SK-N-SH (cell line): ENCODE measurements around the gene DVL2. TPM values are rescaled to one million over a fixed set of nuclear protein-coding genes. Genes with fewer than 3 reads are reported as not detected.

Source experiments
- CTCF ChIA-PET: fragments of 300-600, 350-600 bp; formaldehyde crosslinking; extraction: SDS; loops from one replicate; lab custom pipeline; 2021; lab: Yijun Ruan, JAX
- POLR2A ChIA-PET: fragments of 350-600 bp; sonication (Branson Sonifier 250); formaldehyde crosslinking; extraction: SDS; loops from one replicate; lab custom pipeline; 2020; ENCODE audit warnings: antibody characterized with exemption, inconsistent platforms; lab: Yijun Ruan, JAX
- DNase-seq: peaks from one replicate; pipeline ENCODE4 v3.0.0; 2012
- H2AFZ ChIP-seq: fragments of 200-600 bp; sonication (generic); 2 replicates; pipeline ENCODE4 v1.8.1; 2016; ENCODE audit warnings: antibody characterized with exemption, mild to moderate bottlenecking, low read depth
- H3F3A ChIP-seq: fragments of 200-600 bp; sonication (generic); replicated peaks from 2 replicates; pipeline ENCODE3; 2016; ENCODE audit warnings: antibody characterized with exemption, mild to moderate bottlenecking; ENCODE audit not compliant: insufficient read depth
- H3K27ac ChIP-seq, 2 experiments: fragments of 200-500 bp in 1 of 2; fragments of 200-600 bp in 1 of 2; sonication (Bioruptor generic) in 1 of 2; sonication (generic), shearing (Covaris generic) in 1 of 2; 2 replicates each; pipeline versions ENCODE4 v1.5.1 to v1.6.1; 2014 to 2016; ENCODE audit warnings: low read depth in 2 of 2, inconsistent platforms in 1 of 2, low read length in 1 of 2, mild to moderate bottlenecking in 1 of 2, mixed read lengths in 1 of 2
- H3K27me3 ChIP-seq: fragments of 200-600 bp; sonication (generic), shearing (Covaris generic); 2 replicates; pipeline ENCODE4 v1.6.1; 2016; ENCODE audit warnings: mixed run types; ENCODE audit not compliant: insufficient read depth
- H3K36me3 ChIP-seq, 2 experiments: fragments of 200-500 bp in 1 of 2; fragments of 200-600 bp in 1 of 2; sonication (Bioruptor generic) in 1 of 2; sonication (generic) in 1 of 2; replicated peaks in 1 of 2; 2 replicates each; pipeline versions ENCODE3 to v1.5.1; 2014 to 2016; ENCODE audit warnings: low read length in 1 of 2, mild to moderate bottlenecking in 1 of 2; ENCODE audit not compliant: insufficient read depth in 2 of 2, control insufficient read depth in 1 of 2
- H3K4me1 ChIP-seq, 2 experiments: fragments of 200-500 bp in 1 of 2; fragments of 200-600 bp in 1 of 2; sonication (Bioruptor generic) in 1 of 2; sonication (generic), shearing (Covaris generic) in 1 of 2; 2 replicates each; pipeline versions ENCODE4 v1.5.1 to v1.6.1; 2014 to 2016; ENCODE audit warnings: low read depth in 1 of 2, low read length in 1 of 2, mixed run types in 1 of 2; ENCODE audit not compliant: insufficient read depth in 2 of 2, control insufficient read depth in 1 of 2
- H3K4me2 ChIP-seq: fragments of 200-600 bp; sonication (generic), shearing (Covaris generic); 2 replicates; pipeline ENCODE4 v1.6.1; 2017; ENCODE audit warnings: mixed run types
- H3K4me3 ChIP-seq, 2 experiments: fragments of 200-500 bp in 1 of 2; fragments of 200-600 bp in 1 of 2; sonication (Bioruptor generic) in 1 of 2; sonication (generic), shearing (Covaris generic) in 1 of 2; 2 replicates each; pipeline versions ENCODE4 v1.5.1 to v1.8.1; 2014 to 2016; ENCODE audit warnings: low read depth in 2 of 2, inconsistent platforms in 1 of 2, low read length in 1 of 2, mild to moderate bottlenecking in 1 of 2, mixed read lengths in 1 of 2, moderate library complexity in 1 of 2
- H3K79me2 ChIP-seq: fragments of 200-600 bp; sonication (generic); 2 replicates; pipeline ENCODE4 v1.8.1; 2017; ENCODE audit warnings: mild to moderate bottlenecking; ENCODE audit not compliant: insufficient read depth
- H3K9ac ChIP-seq: fragments of 200-600 bp; sonication (generic); 2 replicates; pipeline ENCODE4 v1.6.1; 2017; ENCODE audit warnings: mixed run types
- H3K9me2 ChIP-seq: fragments of 200-600 bp; sonication (generic); 2 replicates; pipeline ENCODE4 v1.6.1; 2017; ENCODE audit warnings: mixed run types
- H3K9me3 ChIP-seq: fragments of 200-600 bp; sonication (generic); 2 replicates; pipeline ENCODE4 v1.6.1; 2017; ENCODE audit warnings: mixed run types, mild to moderate bottlenecking, moderate library complexity
- H4K20me1 ChIP-seq: fragments of 200-600 bp; sonication (generic); 2 replicates; pipeline ENCODE4 v1.6.1; 2017; ENCODE audit warnings: mild to moderate bottlenecking, mixed run types; ENCODE audit not compliant: insufficient read depth
- MAX ChIP-seq: IDR thresholded peaks from 2 replicates; pipeline ENCODE4 v1.4.0; 2012; ENCODE audit warnings: low read depth
- MXI1 ChIP-seq: IDR thresholded peaks from 2 replicates; pipeline ENCODE4 v1.6.1; 2012; ENCODE audit warnings: mild to moderate bottlenecking, low read depth, low read length, improper control_type of control experiment
- POLR2AphosphoS5 ChIP-seq: IDR thresholded peaks from 2 replicates; pipeline ENCODE4 v1.6.1; 2012; ENCODE audit warnings: low read depth, low read length
- RCOR1 ChIP-seq: fragments of 150-350 bp; IDR thresholded peaks from 2 replicates; pipeline ENCODE4 v1.6.1; 2017; ENCODE audit warnings: antibody characterized with exemption, low read length
- TEAD4 ChIP-seq: IDR thresholded peaks from 2 replicates; pipeline ENCODE4 v1.4.0; 2012; ENCODE audit warnings: mild to moderate bottlenecking, borderline replicate concordance; ENCODE audit not compliant: insufficient read depth
- ZBTB33 ChIP-seq: IDR thresholded peaks from 2 replicates; pipeline ENCODE4 v1.4.0; 2012; ENCODE audit warnings: low read depth, borderline replicate concordance
- whole genome bisulfite sequencing: methylation state at CpG from one replicate; pipeline ENCODE4 v1.1.6; 2017; ENCODE audit warnings: low lambda C conversion rate; 5-methylcytosine and 5-hydroxymethylcytosine counted together
- polyA plus RNA-seq, 3 experiments: library from polyadenylated mRNA; depleted of rRNA; stranded (reverse); fragments of >200 nt; gene quantifications; 2 replicates each; pipeline ENCODE4 v1.2.3, GENCODE V29; 2012
- TF ChIP-seq, protein P1 (sequence below): fragments of 150-350 bp; IDR thresholded peaks from 2 replicates; pipeline ENCODE4 v1.6.1; 2017; ENCODE audit warnings: antibody characterized with exemption, low read length, low read depth, borderline replicate concordance

Gene DVL2
- polyA plus RNA-seq, 1 of the 3 experiments (the other 2 are of a cell fraction), result 8.3 TPM

GRCh38 chr17:7261379-7262191, 27.3 kb upstream of the DVL2 start (continued):
- TF ChIP-seq, protein P1, sequence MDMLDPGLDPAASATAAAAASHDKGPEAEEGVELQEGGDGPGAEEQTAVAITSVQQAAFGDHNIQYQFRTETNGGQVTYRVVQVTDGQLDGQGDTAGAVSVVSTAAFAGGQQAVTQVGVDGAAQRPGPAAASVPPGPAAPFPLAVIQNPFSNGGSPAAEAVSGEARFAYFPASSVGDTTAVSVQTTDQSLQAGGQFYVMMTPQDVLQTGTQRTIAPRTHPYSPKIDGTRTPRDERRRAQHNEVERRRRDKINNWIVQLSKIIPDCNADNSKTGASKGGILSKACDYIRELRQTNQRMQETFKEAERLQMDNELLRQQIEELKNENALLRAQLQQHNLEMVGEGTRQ, result no peak

- H3K9me3 ChIP-seq, result no peaks in the 10 kb centered on the region
- H3K36me3 ChIP-seq, result peaks cover 6 to 22% of the 10 kb centered on the region in 2 experiments
- no peak overlapping the region for H2AFZ ChIP-seq
- no peak overlapping the region for H3K27ac ChIP-seq
- no peaks in the 10 kb centered on the region for H4K20me1 ChIP-seq
- no peaks in the 10 kb centered on the region for H3K9me2 ChIP-seq
- ChIA-PET POLR2A (no interaction called here), CTCF (interaction anchor here (0.8 to 1.9 kb wide), 4 partner anchors 19 to 36 kb away, joined by 3 to 13 read pairs (median 6); partner anchors contain the start of gene SLC2A4)
- H3K9ac ChIP-seq, result no peak overlapping the region
- peaks cover 37% of the 10 kb centered on the region for H3F3A ChIP-seq
- no peaks in the 10 kb centered on the region for H3K79me2 ChIP-seq
- H3K4me3 ChIP-seq, result peak overlapping the region in 1 of 2 experiments; percentile 7; a peak in 1 of 4 replicates
- 62% methylated on average over 19 of the region's 54 CpGs for WGBS
- DNase-seq, result no peak
- no peak overlapping the region for H3K4me2 ChIP-seq
- TF ChIP-seq ZBTB33 (no peak), RCOR1 (no peak)
- H3K27me3 ChIP-seq, result no peaks in the 10 kb centered on the region
- peaks cover 0 to 6% of the 10 kb centered on the region in 2 experiments; a peak in 2 of 4 replicates for H3K4me1 ChIP-seq
Measured at GRCh38 chr17:7260651-7261378, 26.5 kb upstream of the DVL2 start.

DNA sequence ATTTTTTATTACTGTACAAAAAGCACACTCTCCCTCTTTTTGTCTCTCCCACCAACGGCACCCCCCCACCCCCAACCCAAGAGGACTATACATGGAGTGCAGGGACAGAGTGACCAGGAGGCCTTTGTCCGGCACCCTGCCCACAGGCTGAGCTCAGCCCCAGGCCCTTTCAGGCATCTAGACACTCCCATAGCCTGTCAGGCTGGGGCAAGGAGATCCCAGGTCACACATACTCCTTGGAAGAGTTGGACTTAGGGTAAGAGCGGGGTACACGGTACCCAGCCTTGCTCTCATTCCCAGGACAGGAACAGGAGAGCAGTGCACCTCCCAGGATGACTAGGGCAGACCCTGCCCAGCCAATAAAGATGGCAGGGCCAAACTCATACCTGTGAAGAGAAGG, 25.8 kb upstream of the DVL2 start:
- POLR2A ChIA-PET, result no interaction called here
- Histone ChIP-seq H2AFZ (no peak overlapping the region), H3K27ac (no peak overlapping the region), H3K79me2 (no peaks in the 10 kb centered on the region), H3K9ac (no peak overlapping the region), H3K9me3 (no peaks in the 10 kb centered on the region), H3K27me3 (no peaks in the 10 kb centered on the region), H3K4me2 (no peak overlapping the region), H3F3A (peaks cover 30% of the 10 kb centered on the region), H3K4me3 (no peak overlapping the region), H4K20me1 (no peaks in the 10 kb centered on the region), H3K4me1 (peaks cover 0 to 6% of the 10 kb centered on the region in 2 experiments; a peak in 2 of 4 replicates), H3K36me3 (peaks cover 6 to 22% of the 10 kb centered on the region in 2 experiments), H3K9me2 (no peaks in the 10 kb centered on the region)
- TF ChIP-seq POLR2AphosphoS5 (no peak), MXI1 (no peak), TEAD4 (no peak), MAX (no peak), ZBTB33 (no peak)
- CTCF ChIA-PET, result interaction anchor here (0.9 to 1.9 kb wide), 4 partner anchors 20 to 41 kb away, joined by 3 to 13 read pairs (median 4); no protein-coding TSS in a partner anchor
- WGBS, result 83% methylated on average over 2 of the region's 4 CpGs
- peak; percentile 16 for DNase-seq
